Calu3 (cell line): ENCODE results near the gene HSF2. TPM values are rescaled to one million over a fixed set of nuclear protein-coding genes. Genes with fewer than 3 reads are reported as not detected.

Experiments used
- BruUV-seq: library from RNA; stranded (reverse); fragments of 400-500 nt; replicated peaks from 2 replicates; lab custom pipeline; 2021; lab: Mats Ljungman, UMichigan
- CTCF ChIA-PET: fragments of 300-600 bp; sonication (Branson Sonifier 250); formaldehyde crosslinking; loops from one replicate; lab custom pipeline; 2022; ENCODE audit warnings: antibody characterized with exemption; lab: Charles Lee
- DNase-seq: peaks from one replicate; pipeline ENCODE4 v3.0.0; 2022
- H3K27ac Mint-ChIP-seq: one replicate; pipeline ENCODE4 v1.8.0; 2022; ENCODE audit warnings: mixed read lengths; ENCODE audit not compliant: unreplicated experiment
- H3K27me3 Mint-ChIP-seq: one replicate; pipeline ENCODE4 v1.8.0; 2022; ENCODE audit warnings: mixed read lengths; ENCODE audit not compliant: unreplicated experiment
- H3K36me3 Mint-ChIP-seq: one replicate; pipeline ENCODE4 v1.8.0; 2022; ENCODE audit warnings: mild to moderate bottlenecking, moderate library complexity, mixed read lengths; ENCODE audit not compliant: insufficient read depth, unreplicated experiment
- H3K4me1 Mint-ChIP-seq: one replicate; pipeline ENCODE4 v1.8.0; 2022; ENCODE audit warnings: mild to moderate bottlenecking, low read depth, mixed read lengths; ENCODE audit not compliant: unreplicated experiment
- H3K4me3 Mint-ChIP-seq: one replicate; pipeline ENCODE4 v1.8.0; 2022; ENCODE audit warnings: mild to moderate bottlenecking, low read depth, moderate library complexity, mixed read lengths; ENCODE audit not compliant: unreplicated experiment
- H3K9me3 Mint-ChIP-seq: one replicate; pipeline ENCODE4 v1.8.0; 2022; ENCODE audit warnings: low read depth, mixed read lengths; ENCODE audit not compliant: unreplicated experiment
- intact Hi-C: fragments of 100-400 bp; cut with micrococcal nuclease; formaldehyde crosslinking; loops from one replicate; pipeline ENCODE4 v1.10.0; 2022; ENCODE audit not compliant: unreplicated experiment
- total RNA-seq: library from RNA; stranded (reverse); gene quantifications from 2 replicates; pipeline ENCODE4 v1.2.3, GENCODE V29; 2022
- TF ChIP-seq, protein P1 (sequence below): fragments of 200-600 bp; IDR thresholded peaks from one replicate; pipeline ENCODE4 v1.8.0; 2022; ENCODE audit warnings: antibody characterized with exemption; ENCODE audit not compliant: unreplicated experiment

Gene HSF2
- total RNA-seq, 1 experiment from 2014 or later: 10.6 TPM

DNA sequence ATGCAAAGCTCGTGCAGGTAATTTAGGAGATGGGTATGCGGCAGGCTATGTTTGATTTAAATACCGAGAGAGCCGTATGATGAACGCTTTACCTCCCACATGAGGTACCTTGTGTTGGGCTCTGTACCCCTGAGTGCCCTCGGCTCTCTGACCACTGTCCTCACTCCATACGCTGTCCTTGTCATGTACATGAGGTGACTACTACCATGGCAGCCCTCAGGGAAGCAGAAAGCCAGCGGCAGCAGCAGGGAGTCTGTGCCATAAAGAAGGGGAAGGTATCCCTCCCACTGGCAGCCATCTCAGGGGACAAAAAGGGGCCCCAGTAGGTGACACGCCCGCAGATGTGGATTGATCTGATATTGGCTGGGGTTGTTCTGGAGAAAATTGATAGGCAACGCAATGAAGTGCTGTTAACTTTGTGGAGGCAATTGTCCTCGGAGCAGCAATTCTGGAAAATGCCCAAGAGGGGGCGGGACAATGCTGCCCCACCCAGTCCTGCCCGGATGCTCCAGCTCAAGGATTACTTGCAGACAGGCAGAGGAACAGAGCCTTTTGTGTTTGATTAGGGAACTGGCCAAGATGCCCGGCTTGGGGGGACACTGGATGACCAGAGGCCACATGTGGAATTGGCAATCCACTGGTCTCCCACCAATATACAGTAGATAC, 38.0 kb upstream of the HSF2 start:
- Mint-ChIP-seq H3K4me3 (no peak overlapping the region), H3K36me3 (no peaks in the 10 kb centered on the region), H3K27ac (no peak overlapping the region), H3K9me3 (peaks cover 2% of the 10 kb centered on the region), H3K27me3 (no peaks in the 10 kb centered on the region), H3K4me1 (no peaks in the 10 kb centered on the region)
- TF ChIP-seq, protein P1, sequence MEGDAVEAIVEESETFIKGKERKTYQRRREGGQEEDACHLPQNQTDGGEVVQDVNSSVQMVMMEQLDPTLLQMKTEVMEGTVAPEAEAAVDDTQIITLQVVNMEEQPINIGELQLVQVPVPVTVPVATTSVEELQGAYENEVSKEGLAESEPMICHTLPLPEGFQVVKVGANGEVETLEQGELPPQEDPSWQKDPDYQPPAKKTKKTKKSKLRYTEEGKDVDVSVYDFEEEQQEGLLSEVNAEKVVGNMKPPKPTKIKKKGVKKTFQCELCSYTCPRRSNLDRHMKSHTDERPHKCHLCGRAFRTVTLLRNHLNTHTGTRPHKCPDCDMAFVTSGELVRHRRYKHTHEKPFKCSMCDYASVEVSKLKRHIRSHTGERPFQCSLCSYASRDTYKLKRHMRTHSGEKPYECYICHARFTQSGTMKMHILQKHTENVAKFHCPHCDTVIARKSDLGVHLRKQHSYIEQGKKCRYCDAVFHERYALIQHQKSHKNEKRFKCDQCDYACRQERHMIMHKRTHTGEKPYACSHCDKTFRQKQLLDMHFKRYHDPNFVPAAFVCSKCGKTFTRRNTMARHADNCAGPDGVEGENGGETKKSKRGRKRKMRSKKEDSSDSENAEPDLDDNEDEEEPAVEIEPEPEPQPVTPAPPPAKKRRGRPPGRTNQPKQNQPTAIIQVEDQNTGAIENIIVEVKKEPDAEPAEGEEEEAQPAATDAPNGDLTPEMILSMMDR: no peak
- no peak for DNase-seq
- BruUV-seq: no TSS peak
- intact Hi-C loops: no loop called here
- CTCF ChIA-PET: interaction anchor here (1.0 kb wide), 1 partner anchor 52 kb away, joined by 3 read pairs; no protein-coding TSS in a partner anchor

DNA sequence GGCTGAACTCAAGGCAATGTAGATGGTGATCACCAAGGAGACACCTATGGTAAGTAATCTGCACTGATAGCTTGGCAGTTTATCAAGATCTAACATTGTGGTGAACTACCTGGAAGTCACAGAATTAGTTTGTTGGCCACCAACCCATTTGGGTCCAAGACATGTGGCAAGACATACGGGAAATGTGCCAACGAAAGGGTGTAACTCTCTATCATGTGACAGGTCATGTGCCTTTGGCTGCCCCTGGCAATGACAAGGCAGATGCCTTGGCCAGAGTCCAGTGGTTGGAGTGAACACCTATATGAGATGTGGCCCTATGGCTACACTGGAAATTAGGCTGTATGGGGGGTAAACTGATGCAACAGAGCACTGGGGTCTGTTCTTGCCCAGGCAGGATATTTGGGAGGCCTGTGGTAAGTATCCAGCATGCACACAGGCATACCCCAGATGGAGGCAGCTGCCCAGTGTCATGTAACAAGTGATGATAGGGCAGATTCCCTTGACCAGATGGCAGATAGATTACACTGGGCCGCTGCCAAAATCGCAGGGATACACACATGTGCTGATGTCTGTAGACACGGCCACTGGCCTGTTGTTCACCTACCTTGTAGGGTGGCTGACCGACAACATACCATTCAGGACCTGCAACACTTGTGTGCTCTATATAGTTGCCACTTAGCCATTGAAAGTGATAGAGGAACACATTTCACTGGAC, 35.5 kb upstream of the HSF2 start:
- Mint-ChIP-seq H3K36me3 (no peaks in the 10 kb centered on the region), H3K27me3 (no peaks in the 10 kb centered on the region), H3K27ac (no peak overlapping the region), H3K4me1 (no peaks in the 10 kb centered on the region), H3K4me3 (no peak overlapping the region), H3K9me3 (peaks cover 2% of the 10 kb centered on the region)
- CTCF ChIA-PET: no interaction called here
- no TSS peak for BruUV-seq
- no peak for DNase-seq
- intact Hi-C loops: no loop called here
- TF ChIP-seq, protein P1: no peak

- BruUV-seq: no TSS peak
- TF ChIP-seq, protein P1: no peak
- CTCF ChIA-PET: no interaction called here
- no peak for DNase-seq
- Mint-ChIP-seq H3K27me3 (no peaks in the 10 kb centered on the region), H3K4me1 (no peaks in the 10 kb centered on the region), H3K27ac (no peak overlapping the region), H3K36me3 (no peaks in the 10 kb centered on the region), H3K9me3 (peaks cover 2% of the 10 kb centered on the region), H3K4me3 (no peak overlapping the region)
- intact Hi-C loops: no loop called here
Observed at GRCh38 chr6:122365775-122366403, 33.6 kb upstream of the HSF2 start.

- Mint-ChIP-seq H3K27me3 (no peaks in the 10 kb centered on the region), H3K36me3 (no peaks in the 10 kb centered on the region), H3K27ac (no peak overlapping the region), H3K4me3 (no peak overlapping the region), H3K4me1 (no peaks in the 10 kb centered on the region), H3K9me3 (peaks cover 2% of the 10 kb centered on the region)
- intact Hi-C loops: no loop called here
- DNase-seq: no peak
- BruUV-seq: no TSS peak
- TF ChIP-seq, protein P1: no peak
- CTCF ChIA-PET: no interaction called here
Observed at GRCh38 chr6:122367171-122367570, 32.3 kb upstream of the HSF2 start.
